H1 (cell line): ENCODE results near the gene RIPOR1. TPM values are rescaled to one million over a fixed set of nuclear protein-coding genes. Genes with fewer than 3 reads are reported as not detected.
"Not testable (repeated sequence)": the region's sequence is repeated elsewhere in the genome, so short reads cannot be mapped to it uniquely, and the experiment has no call there.

Experiments used
- CTCF ChIA-PET: fragments of 300-600 bp; sonication (Branson Sonifier 250); formaldehyde crosslinking; loops from one replicate; lab custom pipeline; 2021; ENCODE audit not compliant: partially characterized antibody; lab: Charles Lee
- POLR2A ChIA-PET: fragments of 300-600 bp; sonication (Branson Sonifier 250); formaldehyde crosslinking; loops from one replicate; lab custom pipeline; 2021; ENCODE audit warnings: inconsistent platforms; ENCODE audit not compliant: partially characterized antibody; lab: Charles Lee
- DNase-seq, 2 experiments: peaks; one replicate each; pipeline versions ENCODE4 v3.0.0 to v3.0.0-alpha.2; 2010 to 2022; ENCODE audit warnings: low spot score in 2 of 2, low read depth in 1 of 2, mixed read lengths in 1 of 2
- FAIRE-seq: peaks from 2 replicates; lab custom pipeline; 2011; peaks lifted over from hg19 to GRCh38; lab: Jason Lieb, UNC
- H2AFZ ChIP-seq: 2 replicates; pipeline ENCODE4 v1.8.1; 2012; ENCODE audit warnings: low read length, inconsistent platforms
- H2AK5ac ChIP-seq: 2 replicates; pipeline ENCODE4 v1.6.1; 2013; ENCODE audit warnings: low read depth, low read length
- H2BK120ac ChIP-seq: replicated peaks from 2 replicates; pipeline ENCODE3; 2013; ENCODE audit warnings: low read depth, low read length, inconsistent platforms
- H2BK12ac ChIP-seq: 2 replicates; pipeline ENCODE4 v1.6.1; 2013; ENCODE audit warnings: low read depth, low read length
- H2BK15ac ChIP-seq: 2 replicates; pipeline ENCODE4 v1.6.1; 2013; ENCODE audit warnings: low read length
- H2BK20ac ChIP-seq: 2 replicates; pipeline ENCODE4 v1.6.1; 2013; ENCODE audit warnings: low read length
- H2BK5ac ChIP-seq: 2 replicates; pipeline ENCODE4 v1.6.1; 2013; ENCODE audit warnings: low read depth, low read length
- H3K14ac ChIP-seq: 2 replicates; pipeline ENCODE4 v1.6.1; 2013; ENCODE audit warnings: inconsistent platforms; ENCODE audit not compliant: insufficient read length
- H3K18ac ChIP-seq: 2 replicates; pipeline ENCODE4 v1.6.1; 2013; ENCODE audit warnings: low read length; ENCODE audit errors: extremely low read depth
- H3K23ac ChIP-seq: 2 replicates; pipeline ENCODE4 v1.6.1; 2013; ENCODE audit warnings: inconsistent platforms; ENCODE audit not compliant: insufficient read length
- H3K23me2 ChIP-seq: 2 replicates; pipeline ENCODE4 v1.6.1; 2013; ENCODE audit warnings: low read depth, low read length
- H3K27ac ChIP-seq: 2 replicates; pipeline ENCODE4 v1.6.1; 2011; ENCODE audit warnings: low read depth, low read length, inconsistent platforms
- H3K27me3 ChIP-seq, 4 experiments: replicated peaks in 1 of 4; 1 replicate in 1 of 4; 2 replicates in 3 of 4; pipeline versions ENCODE4 v1.6.1 to v1.8.1; 2011 to 2013; ENCODE audit warnings: low read length in 3 of 4, mild to moderate bottlenecking in 3 of 4, inconsistent platforms in 2 of 4, mixed read lengths in 2 of 4, moderate library complexity in 1 of 4; ENCODE audit not compliant: control insufficient read depth in 3 of 4, insufficient read depth in 3 of 4; ENCODE audit errors: extremely low read depth in 1 of 4
- H3K36me3 ChIP-seq, 4 experiments: 2 replicates each; pipeline versions ENCODE4 v1.6.1 to v1.8.1; 2011 to 2013; ENCODE audit warnings: mild to moderate bottlenecking in 4 of 4, low read length in 3 of 4, moderate library complexity in 2 of 4, control low read depth in 1 of 4, inconsistent platforms in 1 of 4; ENCODE audit not compliant: insufficient read depth in 4 of 4, control insufficient read depth in 2 of 4
- H3K4ac ChIP-seq: replicated peaks from 2 replicates; pipeline ENCODE3; 2013; ENCODE audit warnings: low read length, low read depth, mixed read lengths, inconsistent platforms; ENCODE audit not compliant: insufficient read length
- H3K4me1 ChIP-seq, 4 experiments: replicated peaks in 1 of 4; 1 replicate in 1 of 4; 2 replicates in 3 of 4; pipeline versions ENCODE4 v1.6.1 to v1.8.1; 2011 to 2013; ENCODE audit warnings: low read length in 3 of 4, inconsistent platforms in 2 of 4, mixed read lengths in 1 of 4; ENCODE audit not compliant: insufficient read depth in 4 of 4, control insufficient read depth in 3 of 4
- H3K4me2 ChIP-seq, 2 experiments: 2 replicates each; pipeline versions ENCODE4 v1.6.1 to v1.8.1; 2011 to 2013; ENCODE audit warnings: low read depth in 2 of 2, low read length in 2 of 2, control low read depth in 1 of 2, inconsistent platforms in 1 of 2, mild to moderate bottlenecking in 1 of 2; ENCODE audit not compliant: insufficient read depth in 1 of 2
- H3K4me3 ChIP-seq, 4 experiments: fragments of 200-600, 300-600 bp in 1 of 4; sonication (generic), shearing (Covaris generic), sonication (Bioruptor Twin) in 1 of 4; 2 replicates each; pipeline versions ENCODE4 v1.5.1 to v1.8.1; 2011 to 2016; ENCODE audit warnings: low read length in 4 of 4, low read depth in 3 of 4, control low read depth in 2 of 4, inconsistent platforms in 2 of 4, mild to moderate bottlenecking in 2 of 4, mixed read lengths in 1 of 4, moderate library complexity in 1 of 4; ENCODE audit not compliant: insufficient read depth in 2 of 4; ENCODE audit errors: extremely low read depth in 1 of 4
- H3K56ac ChIP-seq: replicated peaks from 2 replicates; pipeline ENCODE3; 2013; ENCODE audit warnings: low read depth, mild to moderate bottlenecking, mixed read lengths, low read length, inconsistent platforms; ENCODE audit not compliant: insufficient read length
- H3K79me1 ChIP-seq: 2 replicates; pipeline ENCODE4 v1.6.1; 2013; ENCODE audit warnings: low read depth, low read length, control low read depth
- H3K79me2 ChIP-seq, 2 experiments: 2 replicates each; pipeline versions ENCODE4 v1.6.1 to v1.8.1; 2012 to 2013; ENCODE audit warnings: low read length in 2 of 2, mild to moderate bottlenecking in 2 of 2, inconsistent platforms in 1 of 2; ENCODE audit not compliant: insufficient read depth in 2 of 2, control insufficient read depth in 1 of 2
- H3K9ac ChIP-seq, 4 experiments: replicated peaks in 1 of 4; 1 replicate in 1 of 4; 2 replicates in 3 of 4; pipeline versions ENCODE4 v1.6.1 to v1.8.1; 2011 to 2013; ENCODE audit warnings: low read depth in 3 of 4, low read length in 3 of 4, control low read depth in 2 of 4, mild to moderate bottlenecking in 2 of 4, moderate library complexity in 2 of 4, inconsistent platforms in 1 of 4; ENCODE audit errors: extremely low read depth in 1 of 4
- H3K9me3 ChIP-seq, 2 experiments: 2 replicates each; pipeline versions ENCODE4 v1.6.1 to v1.8.1; 2012 to 2013; ENCODE audit warnings: mild to moderate bottlenecking in 2 of 2, moderate library complexity in 2 of 2, control low read depth in 1 of 2, inconsistent platforms in 1 of 2, low read depth in 1 of 2, low read length in 1 of 2, mixed read lengths in 1 of 2; ENCODE audit not compliant: insufficient read depth in 2 of 2
- H4K20me1 ChIP-seq, 2 experiments: replicated peaks in 1 of 2; 2 replicates each; pipeline versions ENCODE3 to v1.8.1; 2011 to 2013; ENCODE audit warnings: inconsistent platforms in 2 of 2, low read length in 2 of 2, mild to moderate bottlenecking in 1 of 2; ENCODE audit not compliant: insufficient read depth in 2 of 2, control insufficient read depth in 1 of 2
- H4K5ac ChIP-seq: 2 replicates; pipeline ENCODE4 v1.6.1; 2013; ENCODE audit warnings: low read length, low read depth, mixed read lengths, inconsistent platforms; ENCODE audit not compliant: insufficient read length
- H4K8ac ChIP-seq: 2 replicates; pipeline ENCODE4 v1.8.0; 2013; ENCODE audit warnings: mild to moderate bottlenecking, moderate library complexity, low read length, inconsistent platforms; ENCODE audit not compliant: insufficient read depth; ENCODE audit errors: extremely low read depth
- H4K91ac ChIP-seq: replicated peaks from 2 replicates; pipeline ENCODE3; 2013; ENCODE audit warnings: low read length, mixed read lengths, inconsistent platforms; ENCODE audit not compliant: insufficient read length
- CTCF ChIP-seq, 3 experiments: IDR thresholded peaks; 1 replicate in 2 of 3; 2 replicates in 1 of 3; pipeline versions ENCODE4 v1.5.1 to v1.6.1; 2011; ENCODE audit warnings: low read length in 3 of 3, mild to moderate bottlenecking in 3 of 3, inconsistent platforms in 2 of 3, low read depth in 1 of 3, moderate library complexity in 1 of 3; ENCODE audit not compliant: insufficient read depth in 1 of 3; ENCODE audit errors: control extremely low read depth in 1 of 3
- WGBS, 2 experiments: shearing (Covaris generic) in 1 of 2; methylation state at CpG; one replicate each; pipeline versions ENCODE4 v1.1.6 to v1.1.7; 2013 to 2015; ENCODE audit warnings: low lambda C conversion rate in 2 of 2, mixed read lengths in 2 of 2, inconsistent platforms in 1 of 2, low coverage in 1 of 2, missing lambda C conversion rate in 1 of 2; ENCODE audit not compliant: insufficient replicate concordance in 2 of 2, insufficient coverage in 1 of 2, insufficient read length in 1 of 2; ENCODE audit errors: extremely low coverage in 1 of 2, missing lambda C conversion rate in 1 of 2; 5-methylcytosine and 5-hydroxymethylcytosine counted together
- polyA plus RNA-seq, 7 experiments: library from polyadenylated mRNA; depleted of rRNA in 3 of 7; stranded (reverse) in 5 of 7; unstranded in 2 of 7; fragments of >200 nt in 5 of 7; fragments of 200-250 nt in 2 of 7; gene quantifications; 1 replicate in 5 of 7; 2 replicates in 1 of 7; 4 replicates in 1 of 7; pipeline versions ENCODE4 v1.2.1 to v1.2.3, GENCODE V29; 2011 to 2013; ENCODE audit warnings: missing spikeins in 2 of 7, mixed read lengths in 2 of 7
- total RNA-seq: library from RNA; stranded (reverse); fragmentation: NEBNext Ultra II Directional; extraction: Animal tissue kit (Norgen Biotek cat#: 25700); gene quantifications from 2 replicates; pipeline ENCODE4 v1.2.1, GENCODE V29; 2021

The RIPOR1 gene
- total and polyA plus RNA-seq, 2 of the 8 experiments (the other 6 are each of a cell fraction or from before 2014, with no cell fraction given): 2.7 to 10.1 TPM

GRCh38 chr16:67513892-67514291 is 14.7 kb upstream of the RIPOR1 start:
- peak in 2 of 3 experiments; percentile 10 to 16; a peak in 2 of 4 replicates for TF ChIP-seq CTCF (IDR thresholded peaks at IDR 0.05; ENCODE audit: control extremely low read depth in 1 of 3, insufficient read depth in 1 of 3, low read depth in 1 of 3, low read length in 3 of 3)
- H3K23me2 ChIP-seq, H2BK20ac ChIP-seq, H2BK5ac ChIP-seq, H3K27ac ChIP-seq, H3K4ac ChIP-seq, H4K20me1 ChIP-seq, H2AK5ac ChIP-seq, H3K4me2 ChIP-seq, H3K79me1 ChIP-seq, H3K36me3 ChIP-seq, H3K56ac ChIP-seq, H3K23ac ChIP-seq, H3K4me3 ChIP-seq, H4K5ac ChIP-seq, H3K9ac ChIP-seq, H3K4me1 ChIP-seq, H2AFZ ChIP-seq, H3K14ac ChIP-seq, H4K8ac ChIP-seq, H3K9me3 ChIP-seq, FAIRE-seq, H2BK12ac ChIP-seq, H2BK15ac ChIP-seq, H4K91ac ChIP-seq, H3K18ac ChIP-seq, DNase-seq, H3K79me2 ChIP-seq, H2BK120ac ChIP-seq: not testable (repeated sequence)
- POLR2A ChIA-PET: interaction anchor here (0.7 to 1.1 kb wide), 3 partner anchors 12 to 25 kb away, joined by 3 read pairs; no protein-coding TSS in a partner anchor
- 82% methylated on average over 1 of the region's 1 CpG; no CpG with 5 or more reads in 1 of the 2 experiments for WGBS, 2 experiments
- CTCF ChIA-PET: interaction anchor here (0.6 to 9.9 kb wide), 39 partner anchors 10 to 570 kb away, joined by 3 to 335 read pairs (median 5); partner anchors contain the start of genes AGRP, ATP6V0D1, C16orf86 and CARMIL2
- peaks cover 0 to 11% (median 5%) of the 10 kb centered on the region in 4 experiments; a peak in 2 of 7 replicates for H3K27me3 ChIP-seq
